ENCODE data around the gene MCHR1.
"Not testable (repeated sequence)": the region's sequence is repeated elsewhere in the genome, so short reads cannot be mapped to it uniquely, and the experiment has no call there.

Gene MCHR1, protein sequence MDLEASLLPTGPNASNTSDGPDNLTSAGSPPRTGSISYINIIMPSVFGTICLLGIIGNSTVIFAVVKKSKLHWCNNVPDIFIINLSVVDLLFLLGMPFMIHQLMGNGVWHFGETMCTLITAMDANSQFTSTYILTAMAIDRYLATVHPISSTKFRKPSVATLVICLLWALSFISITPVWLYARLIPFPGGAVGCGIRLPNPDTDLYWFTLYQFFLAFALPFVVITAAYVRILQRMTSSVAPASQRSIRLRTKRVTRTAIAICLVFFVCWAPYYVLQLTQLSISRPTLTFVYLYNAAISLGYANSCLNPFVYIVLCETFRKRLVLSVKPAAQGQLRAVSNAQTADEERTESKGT
- total RNA-seq: 0 reads per million in 4 donors

DNA sequence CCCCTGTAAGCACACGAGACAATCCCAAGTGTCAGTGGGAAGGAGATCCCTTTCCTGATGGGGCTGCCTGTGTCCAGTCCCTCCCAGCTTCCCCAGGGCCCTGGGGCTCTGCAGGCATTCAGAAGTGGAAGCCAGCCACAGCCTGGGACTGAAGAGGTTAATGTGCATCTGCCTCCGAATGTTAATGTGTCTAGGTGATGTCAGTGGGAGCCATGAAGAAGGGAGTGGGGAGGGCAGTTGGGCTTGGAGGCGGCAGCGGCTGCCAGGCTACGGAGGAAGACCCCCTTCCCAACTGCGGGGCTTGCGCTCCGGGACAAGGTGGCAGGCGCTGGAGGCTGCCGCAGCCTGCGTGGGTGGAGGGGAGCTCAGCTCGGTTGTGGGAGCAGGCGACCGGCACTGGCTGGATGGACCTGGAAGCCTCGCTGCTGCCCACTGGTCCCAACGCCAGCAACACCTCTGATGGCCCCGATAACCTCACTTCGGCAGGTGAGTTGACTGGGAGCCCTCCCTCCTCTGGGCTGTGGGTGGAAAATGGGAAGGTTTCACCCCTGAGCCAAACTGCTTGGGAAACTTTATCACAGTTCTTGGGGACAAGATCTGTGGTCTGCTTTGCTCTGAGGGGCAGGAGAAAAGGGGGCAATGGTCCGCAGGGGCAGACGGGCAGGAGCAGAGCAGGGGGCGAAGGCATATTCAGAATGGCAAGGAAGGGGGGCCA lies at the start of gene MCHR1:
MCHR1 (plus strand) TSS at position 236 of the 715 bp plus-strand sequence; CDS start at position 405, 169 bp downstream.
- DNase-seq: no peak

DNA sequence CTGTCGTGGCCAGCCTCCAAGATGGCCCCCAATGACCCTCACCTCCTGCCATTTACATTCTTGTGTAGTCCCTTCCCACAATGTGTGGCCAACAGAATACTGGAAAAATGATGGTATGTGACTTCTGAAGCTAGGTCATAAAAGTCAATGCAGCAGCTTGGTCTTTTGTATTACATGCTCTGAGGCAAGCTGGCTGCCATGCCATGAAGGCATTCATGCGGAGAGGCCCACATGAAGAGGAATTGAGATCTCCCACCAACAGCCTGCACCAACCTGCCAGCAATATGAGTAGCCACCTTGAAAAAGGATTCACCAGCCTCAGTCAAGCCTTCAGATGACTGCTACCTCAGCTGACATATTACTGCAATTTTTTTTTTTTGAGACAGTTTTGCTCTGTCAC lies 47.4 kb upstream of the MCHR1 start:
- no peak for DNase-seq

GRCh38 chr22:40633036-40633435 lies 46.2 kb upstream of the MCHR1 start:
- DNase-seq: no peak

GRCh38 chr22:40634119-40634903 lies 45.0 kb upstream of the MCHR1 start:
- DNase-seq: no peak

DNA sequence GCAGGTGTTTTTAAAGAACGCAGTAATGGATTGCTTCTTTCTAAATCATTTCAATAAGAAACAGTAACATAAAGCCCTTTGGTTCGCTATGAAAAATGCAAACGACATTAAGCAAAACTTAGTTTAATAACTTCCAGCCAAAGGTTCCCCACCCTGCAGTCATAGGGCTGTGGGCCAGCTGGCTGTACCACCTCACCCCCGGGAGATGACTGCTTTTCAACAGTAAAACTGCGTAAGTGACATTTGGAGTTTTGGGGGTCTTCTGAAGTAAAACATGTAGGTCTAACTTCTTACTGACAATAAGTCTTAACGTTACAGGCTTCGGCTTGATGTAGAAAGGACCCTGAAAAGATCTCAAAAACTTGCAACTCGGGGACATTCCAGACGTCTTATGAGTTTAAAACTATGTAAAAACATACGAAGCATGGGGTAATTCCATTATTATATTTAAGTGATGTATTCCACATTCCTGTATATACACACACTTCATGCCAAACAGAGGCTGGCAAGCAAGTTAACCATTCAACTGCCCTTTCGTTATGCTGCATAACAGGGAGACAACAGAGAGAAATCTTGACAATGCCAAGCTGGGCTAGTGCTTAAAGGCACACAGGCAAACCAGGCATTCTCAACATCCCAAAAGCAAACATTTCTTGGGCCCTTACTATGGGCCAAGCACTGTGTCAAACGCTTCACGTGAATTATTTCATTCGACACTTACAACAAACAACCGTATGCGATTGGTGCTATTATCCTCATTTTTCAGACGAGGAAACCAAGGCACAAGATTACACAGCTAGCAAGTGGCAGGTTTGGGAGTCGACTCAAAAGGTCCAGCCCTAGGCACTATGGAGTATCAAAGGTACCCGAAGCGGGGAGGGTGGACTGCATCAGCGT lies 44.0 kb upstream of the MCHR1 start:
- DNase-seq: no peak

GRCh38 chr22:40635940-40636379 lies 43.3 kb upstream of the MCHR1 start:
- DNase-seq: peak in 1 of 5 donors; percentile 24

GRCh38 chr22:40636380-40637182 lies 42.7 kb upstream of the MCHR1 start, which contains the start of gene MRTFA:
TSS of gene MRTFA (minus strand) at chr22:40636719.
- peak; percentile 99 to 100 (median 99) for DNase-seq

DNA sequence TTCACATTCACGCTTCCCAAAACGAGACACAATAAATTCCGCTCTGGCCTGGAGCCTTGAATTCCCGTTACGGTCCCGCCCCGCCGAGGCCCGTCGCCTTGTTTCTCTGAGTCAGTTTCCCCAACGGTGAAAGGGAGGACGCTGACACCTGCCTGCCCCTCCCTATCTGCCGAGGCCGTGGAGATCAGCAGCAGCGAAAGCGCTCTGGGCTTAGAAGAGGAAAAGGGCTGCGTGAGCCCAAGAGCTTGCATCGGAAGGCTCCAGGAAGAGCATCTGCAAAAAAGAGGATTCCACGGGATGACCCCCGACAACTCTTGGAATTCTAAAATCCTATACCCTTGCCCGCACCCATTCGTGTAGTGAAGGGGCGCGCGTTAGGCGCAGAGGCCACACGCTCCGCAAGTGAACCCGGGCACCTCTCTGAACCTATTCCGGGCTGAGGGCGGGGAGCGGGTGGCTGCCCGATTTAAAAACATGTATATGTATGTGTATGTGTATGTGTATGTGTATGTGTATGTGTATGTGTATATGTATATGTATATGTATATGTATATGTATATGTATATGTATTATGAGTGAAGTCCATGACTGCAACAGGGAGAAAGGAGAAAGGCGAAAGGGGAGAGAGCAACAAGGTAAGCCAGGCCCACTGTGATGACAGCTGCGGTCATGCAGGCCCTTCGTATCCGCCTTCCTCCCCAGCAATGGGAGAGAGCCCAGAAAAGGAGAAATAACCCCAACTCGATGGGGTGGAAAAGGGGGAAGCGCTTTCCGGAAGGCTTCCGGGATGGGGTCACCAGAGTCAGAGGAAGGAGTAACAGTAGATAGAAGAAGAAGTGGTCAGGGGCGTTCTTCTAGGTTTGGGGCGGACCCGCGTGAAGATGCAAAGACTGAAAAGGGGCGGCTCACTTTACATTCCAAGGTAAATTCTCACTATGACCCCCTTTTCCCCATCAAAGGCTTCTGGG lies 41.8 kb upstream of the MCHR1 start:
- peak in 3 of 5 donors; percentile 22 to 62 (median 27) for DNase-seq

DNA sequence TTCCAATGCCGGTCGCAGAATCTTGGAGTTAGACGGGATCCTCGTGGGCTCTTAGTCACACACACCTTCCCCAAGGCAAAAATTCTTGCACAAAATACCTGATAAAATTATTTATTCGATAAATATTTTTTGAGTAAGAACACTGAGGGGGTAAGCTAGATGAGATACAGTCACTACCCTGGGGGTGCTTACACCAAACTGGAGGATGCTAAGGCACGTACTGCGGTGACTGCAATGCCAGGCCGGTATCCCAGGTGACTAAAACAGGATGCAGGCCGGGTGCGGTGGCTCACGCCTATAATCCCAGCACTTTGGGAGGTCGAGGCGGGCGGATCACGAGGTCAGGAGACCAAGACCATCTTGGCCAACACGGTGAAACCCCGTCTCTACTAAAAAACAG lies 41.0 kb upstream of the MCHR1 start:
- DNase-seq: no peak

GRCh38 chr22:40641269-40641668 lies 38.0 kb upstream of the MCHR1 start:
- DNase-seq: no peak

- DNase-seq: no peak
These were observed 37.0 kb upstream of the MCHR1 start for GRCh38 chr22:40642316-40642715.

DNA sequence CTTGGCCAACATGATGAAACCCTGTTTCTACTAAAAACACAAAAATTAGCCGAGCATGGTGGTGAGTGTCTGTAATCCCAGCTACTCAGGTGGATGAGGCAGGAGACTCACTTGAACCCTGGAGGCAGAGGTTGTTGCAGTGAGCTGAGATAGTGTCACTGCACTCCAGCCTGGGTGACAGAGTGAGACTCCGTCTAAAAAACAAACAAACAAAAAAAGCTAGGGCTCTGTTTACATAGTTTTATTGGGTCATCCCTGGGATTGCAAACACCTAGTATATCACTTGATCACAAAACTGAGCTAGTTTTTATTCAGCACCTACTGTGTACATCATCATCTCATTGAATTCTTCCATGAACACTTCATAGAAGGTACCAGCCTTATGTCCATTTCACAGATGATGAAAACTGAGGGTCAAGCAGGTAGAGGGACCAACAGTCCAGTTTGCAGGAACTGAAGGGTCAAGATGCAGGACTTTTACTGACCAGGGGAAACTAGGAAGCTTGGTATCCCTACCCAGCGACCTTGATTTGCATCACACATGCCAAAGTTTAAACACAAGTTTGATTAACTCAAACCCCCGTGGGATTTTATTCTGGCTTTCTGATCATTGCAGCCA lies 33.6 kb upstream of the MCHR1 start:
- no peak for DNase-seq

DNA sequence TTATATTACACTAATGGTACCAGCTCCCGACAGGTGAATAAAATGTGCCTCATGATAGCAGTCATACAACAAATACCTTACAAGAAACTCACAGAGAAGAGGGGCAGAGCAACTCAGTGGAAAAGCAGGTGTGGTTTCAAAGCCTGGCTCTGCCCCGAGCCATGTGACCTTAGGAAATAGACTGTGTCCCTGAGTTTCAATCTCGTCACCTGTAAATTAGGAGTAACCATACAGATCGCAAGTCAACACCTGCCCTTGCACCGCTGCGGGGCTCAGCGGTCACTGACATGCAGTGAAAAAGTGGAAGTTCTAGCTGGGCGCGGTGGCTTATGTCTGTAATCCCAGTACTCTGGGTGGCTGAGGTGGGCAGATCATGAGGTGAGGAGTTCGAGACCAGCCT lies 30.9 kb upstream of the MCHR1 start:
- no peak for DNase-seq

- DNase-seq: no peak
These were observed 28.2 kb upstream of the MCHR1 start for GRCh38 chr22:40651057-40651456.

DNA sequence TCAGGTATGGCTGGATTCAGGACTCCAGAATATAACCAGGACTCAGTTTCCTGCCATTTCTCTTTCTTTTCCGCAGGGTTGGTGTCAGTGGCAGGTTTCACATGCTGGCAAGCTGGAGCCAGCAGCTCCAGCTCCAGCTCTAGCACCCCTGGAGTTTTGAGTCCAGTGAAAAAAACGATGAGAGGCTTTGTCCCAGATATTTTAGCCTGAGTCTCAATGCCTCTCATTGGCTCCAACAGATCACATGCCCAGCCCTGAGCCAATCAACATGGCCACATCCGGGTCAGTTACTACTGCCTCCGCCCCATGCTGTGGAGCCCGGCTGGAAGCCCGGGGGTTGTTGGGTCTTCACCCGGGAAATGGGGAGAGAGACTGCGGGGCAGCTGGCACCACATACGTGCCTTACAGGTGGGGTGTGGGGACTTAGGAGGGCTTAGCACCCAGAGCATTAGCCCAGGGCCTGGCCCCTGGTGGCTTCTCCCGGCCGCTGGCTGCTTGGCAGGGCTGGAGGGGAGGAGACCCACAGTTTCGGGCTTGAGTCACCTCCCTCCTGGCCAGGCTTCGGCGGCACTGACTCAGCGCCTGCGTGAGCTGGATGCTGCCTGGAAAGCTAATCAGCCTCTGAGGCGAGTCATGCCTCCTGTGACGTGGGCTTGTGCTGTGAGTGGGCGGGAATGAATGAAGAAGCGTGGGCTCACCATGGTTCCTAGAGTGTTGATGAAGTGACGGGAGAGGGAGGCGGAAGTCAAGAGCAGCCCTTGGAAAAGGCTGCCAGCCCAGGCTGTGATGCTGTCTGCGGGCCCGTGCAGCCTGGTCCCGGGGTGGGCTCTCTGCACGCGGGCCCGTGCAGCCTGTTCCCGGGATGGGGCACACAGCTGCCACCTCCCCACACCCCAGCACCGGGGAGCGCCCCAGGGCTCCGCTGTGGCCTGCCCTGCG lies 27.5 kb upstream of the MCHR1 start:
- DNase-seq: peak; percentile 46 to 85 (median 62)

DNA sequence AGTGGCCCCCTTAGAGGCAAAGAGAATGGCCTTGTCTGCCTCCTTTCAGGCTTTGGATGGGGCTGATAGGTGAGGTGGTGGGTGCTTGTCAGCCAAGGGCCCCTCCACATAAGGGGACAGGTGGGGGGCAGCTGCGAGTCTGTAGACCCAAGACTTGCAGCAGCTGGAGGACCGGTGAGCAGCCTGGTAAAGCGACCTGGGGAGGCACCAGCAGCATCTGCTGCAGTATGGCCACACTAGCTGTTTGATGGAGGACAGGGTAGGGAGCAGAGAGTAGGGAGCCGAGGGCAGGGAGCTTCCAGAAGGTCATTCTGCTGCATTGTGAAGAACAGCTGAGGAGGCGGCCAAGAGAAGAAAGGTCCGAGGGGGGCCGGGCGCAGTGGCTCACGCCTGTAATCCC lies 25.9 kb upstream of the MCHR1 start:
- DNase-seq: no peak

DNA sequence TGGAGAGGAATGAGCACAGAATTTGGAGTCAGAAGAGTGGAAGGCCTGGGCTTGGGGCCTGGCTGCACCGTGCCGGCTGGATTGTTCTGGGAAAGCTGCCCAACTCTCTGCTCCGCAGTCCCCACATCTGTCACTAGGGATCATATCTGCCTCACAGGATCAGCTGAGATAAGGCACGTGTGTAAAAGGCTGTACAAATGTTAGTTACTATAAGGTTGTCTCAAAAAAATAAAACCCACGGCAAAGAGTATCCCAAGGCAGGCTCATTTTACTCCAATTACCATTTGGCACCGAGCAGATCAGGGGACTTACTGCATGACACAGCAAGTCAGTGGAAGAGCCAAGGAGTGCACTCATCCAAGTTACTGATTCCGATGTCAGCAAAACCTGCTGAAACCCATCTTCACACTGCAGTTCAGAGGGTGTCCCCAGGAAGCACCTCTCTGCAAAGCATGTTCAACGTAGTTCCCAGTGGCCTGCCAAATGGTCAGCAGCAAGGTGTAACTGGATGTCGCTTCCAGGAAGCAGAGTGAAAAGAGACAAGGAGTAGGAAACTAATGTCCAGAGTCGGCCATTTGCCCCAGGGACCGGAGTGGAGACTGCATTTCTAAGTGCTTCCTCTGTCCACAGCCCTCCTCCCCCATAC lies 24.6 kb upstream of the MCHR1 start:
- no peak for DNase-seq

- DNase-seq: not testable (repeated sequence)
These were observed 23.3 kb upstream of the MCHR1 start for GRCh38 chr22:40655941-40656340.

Data from T-helper 1 cell (primary cell).